Measurements from ENCODE around the gene PPP2R3A.

DNA sequence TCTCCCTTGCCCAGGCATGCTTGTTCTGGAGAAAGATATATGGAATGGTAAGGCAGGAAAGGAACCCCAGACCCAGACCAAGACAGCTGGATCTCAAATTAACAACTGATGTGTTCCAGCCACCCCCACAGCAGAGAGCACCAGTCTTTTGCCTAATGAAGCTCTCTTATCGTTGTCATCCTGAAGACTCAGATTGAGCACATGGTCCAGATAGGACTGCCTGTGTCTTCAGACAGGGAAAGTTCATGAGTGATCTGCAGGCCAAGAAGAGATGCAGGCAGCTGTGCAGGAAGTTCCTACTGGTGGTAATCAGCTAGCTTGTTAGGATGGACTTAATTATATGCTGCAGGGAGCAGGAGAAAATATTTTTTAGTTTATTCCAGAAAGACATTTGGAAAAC lies 53.3 kb downstream of the PPP2R3A start:
- TF ChIP-seq RBM22 (IDR thresholded peaks at IDR 0.05; ENCODE audit: low read depth, low read length, poor library complexity, severe bottlenecking), result no peak
- no peak for TF ChIP-seq CTCF (IDR thresholded peaks at IDR 0.05 in 2 of 3, conservative IDR thresholded peaks at IDR 0.05 in 1 of 3; ENCODE audit: insufficient read depth in 2 of 3, low read depth in 1 of 3, low read length in 3 of 3)
- no peak for TF ChIP-seq EGR1 (conservative IDR thresholded peaks at IDR 0.05)
- no peak for TF ChIP-seq POLR2AphosphoS5 (IDR thresholded peaks at IDR 0.05; ENCODE audit: control insufficient read depth, insufficient read depth, low read depth, low read length)
- no peak for TF ChIP-seq RHOXF2B (CRISPR knock-in tag; conservative IDR thresholded peaks at IDR 0.05)
- TF ChIP-seq, protein P1, sequence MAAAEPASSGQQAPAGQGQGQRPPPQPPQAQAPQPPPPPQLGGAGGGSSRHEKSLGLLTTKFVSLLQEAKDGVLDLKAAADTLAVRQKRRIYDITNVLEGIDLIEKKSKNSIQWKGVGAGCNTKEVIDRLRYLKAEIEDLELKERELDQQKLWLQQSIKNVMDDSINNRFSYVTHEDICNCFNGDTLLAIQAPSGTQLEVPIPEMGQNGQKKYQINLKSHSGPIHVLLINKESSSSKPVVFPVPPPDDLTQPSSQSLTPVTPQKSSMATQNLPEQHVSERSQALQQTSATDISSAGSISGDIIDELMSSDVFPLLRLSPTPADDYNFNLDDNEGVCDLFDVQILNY (CRISPR knock-in tag; IDR thresholded peaks at IDR 0.05), result no peak

Measured in K562 (cell line).